Non-pigmented ciliary epithelial cell (primary cell): ENCODE data around the gene VASN.

Experiments
- DNase-seq: peaks from one replicate; pipeline ENCODE4 v3.0.0-alpha.2; 2010; ENCODE audit warnings: low read depth

Gene VASN

GRCh38 chr16:4354512-4355409 is 16.9 kb upstream of the VASN start:
- no peak for DNase-seq

GRCh38 chr16:4356820-4357219 is 14.8 kb upstream of the VASN start:
- DNase-seq: no peak

- DNase-seq: no peak
These were observed 13.4 kb upstream of the VASN start for GRCh38 chr16:4358236-4358635.

GRCh38 chr16:4358831-4359561 is 12.7 kb upstream of the VASN start:
- no peak for DNase-seq

- no peak for DNase-seq
These were observed 11.7 kb upstream of the VASN start for GRCh38 chr16:4359914-4360313.

- no peak for DNase-seq
These were observed 11.1 kb upstream of the VASN start for GRCh38 chr16:4360538-4361021.

GRCh38 chr16:4361033-4361943 is 10.4 kb upstream of the VASN start:
- DNase-seq: no peak

GRCh38 chr16:4361944-4362311 is 9.7 kb upstream of the VASN start:
- no peak for DNase-seq

- DNase-seq: no peak
These were observed 9.0 kb upstream of the VASN start for GRCh38 chr16:4362476-4363135.

GRCh38 chr16:4364196-4365013 is 7.2 kb upstream of the VASN start:
- no peak for DNase-seq

- no peak for DNase-seq
These were observed 6.6 kb upstream of the VASN start for GRCh38 chr16:4365014-4365406.

GRCh38 chr16:4365615-4366014 is 6.0 kb upstream of the VASN start:
- DNase-seq: no peak

GRCh38 chr16:4366016-4366415 is 5.6 kb upstream of the VASN start:
- no peak for DNase-seq

GRCh38 chr16:4367393-4367856 is 4.2 kb upstream of the VASN start:
- DNase-seq: no peak

- DNase-seq: no peak
These were observed 2.5 kb upstream of the VASN start for GRCh38 chr16:4369007-4369733.

- no peak for DNase-seq
These were observed 1.5 kb upstream of the VASN start for GRCh38 chr16:4370151-4370550.

GRCh38 chr16:4370570-4371356 is 885 bp upstream of the VASN start:
- DNase-seq: no peak

- no peak for DNase-seq
These were observed 441 bp downstream of the VASN start for GRCh38 chr16:4372001-4372577.
